GM19452 (cell line): ENCODE measurements around the gene PPP1CC.

Experiments
- ATAC-seq: cut with Tn5 transposase; IDR thresholded peaks from one replicate; pipeline ENCODE4 v1.9.1; 2021; ENCODE audit not compliant: unreplicated experiment

Gene PPP1CC

DNA sequence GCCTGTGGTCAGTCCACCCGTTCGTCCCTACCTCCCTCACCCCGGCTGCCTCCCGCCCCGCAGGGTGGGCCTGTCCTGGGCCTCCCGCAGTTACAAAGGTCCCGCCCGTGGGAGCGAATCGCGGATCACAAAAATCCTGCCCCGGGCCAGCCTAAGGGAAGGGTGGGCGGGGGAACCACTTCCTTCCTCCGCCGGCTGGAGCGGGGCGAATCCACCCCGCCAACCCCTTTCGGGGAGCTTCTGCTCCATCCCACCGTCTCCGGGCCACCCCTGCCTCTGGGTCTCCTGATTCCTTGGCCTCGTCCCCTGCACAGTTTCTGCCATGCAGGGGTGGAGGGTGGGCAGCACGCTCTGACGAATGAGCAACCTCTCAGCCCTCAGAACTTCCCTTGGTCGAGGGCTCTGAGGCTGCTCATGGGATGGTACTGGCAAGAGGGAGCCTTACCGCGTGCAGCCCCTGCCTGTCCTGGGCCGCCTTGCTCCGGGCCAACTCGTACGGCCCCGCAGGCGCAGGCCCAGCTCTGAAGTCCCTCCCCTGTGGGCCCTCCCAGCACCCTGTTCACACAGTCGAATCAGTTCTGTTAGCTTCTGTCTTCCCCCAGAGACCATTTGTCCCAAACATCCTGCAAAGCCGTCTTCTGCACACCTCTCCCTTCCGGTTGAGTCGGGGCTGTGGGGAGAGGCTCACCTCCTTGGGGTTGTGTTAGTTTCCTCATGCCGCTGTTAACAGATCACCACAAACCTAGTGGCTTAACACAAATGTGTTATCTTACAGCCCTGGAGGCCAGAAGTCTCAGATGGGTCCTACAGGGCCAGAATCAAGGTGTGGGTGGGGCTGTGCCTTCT is 53.2 kb downstream of the PPP1CC start:
- peak; percentile 55 for ATAC-seq

DNA sequence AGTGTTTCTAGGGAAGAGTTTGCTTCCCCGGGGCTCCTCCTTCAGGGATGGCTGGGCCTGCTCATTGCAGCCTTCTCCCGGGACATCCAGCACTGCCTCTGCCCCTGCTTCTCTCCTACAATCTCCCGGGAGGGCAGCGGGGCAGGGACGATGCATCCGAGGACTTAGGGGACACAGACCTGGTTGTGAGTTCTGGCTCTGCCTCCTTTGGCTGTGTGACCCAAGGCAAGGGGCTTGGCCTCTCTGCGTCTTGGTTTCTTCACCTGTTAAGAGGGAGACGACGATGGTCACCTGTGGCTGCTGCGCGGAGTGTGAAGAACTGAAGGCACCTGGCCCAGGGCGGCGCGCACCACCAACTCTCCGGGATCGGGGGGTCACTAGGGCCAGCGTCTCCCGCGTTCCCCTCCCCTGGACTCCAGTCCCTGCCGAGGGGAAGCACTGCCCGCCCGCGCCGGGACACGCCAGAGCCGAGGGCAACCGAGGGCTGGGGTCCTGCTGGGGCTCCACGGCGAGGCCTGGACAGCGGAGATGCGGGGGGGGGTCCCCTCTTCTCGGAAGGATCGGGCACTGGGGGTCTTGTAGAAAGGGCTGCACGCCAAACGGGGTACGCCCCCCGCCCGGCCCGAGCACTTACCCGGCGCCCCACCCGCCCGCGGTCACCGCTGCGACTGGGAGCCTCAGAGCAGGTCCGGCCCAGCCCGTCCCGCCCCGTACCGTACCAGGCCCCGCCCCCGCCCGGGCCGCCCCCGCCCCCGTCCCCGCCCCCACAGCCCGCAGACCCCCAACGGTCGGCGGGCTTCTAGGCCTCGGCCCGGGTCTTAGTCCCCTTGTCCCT is 54.0 kb downstream of the PPP1CC start, which contains the start of gene HVCN1:
TSS of gene HVCN1 (minus strand) at position 670 of the 835 bp plus-strand sequence. CDS start 5,870 bp downstream, outside the sequence.
- ATAC-seq: peak; percentile 20

DNA sequence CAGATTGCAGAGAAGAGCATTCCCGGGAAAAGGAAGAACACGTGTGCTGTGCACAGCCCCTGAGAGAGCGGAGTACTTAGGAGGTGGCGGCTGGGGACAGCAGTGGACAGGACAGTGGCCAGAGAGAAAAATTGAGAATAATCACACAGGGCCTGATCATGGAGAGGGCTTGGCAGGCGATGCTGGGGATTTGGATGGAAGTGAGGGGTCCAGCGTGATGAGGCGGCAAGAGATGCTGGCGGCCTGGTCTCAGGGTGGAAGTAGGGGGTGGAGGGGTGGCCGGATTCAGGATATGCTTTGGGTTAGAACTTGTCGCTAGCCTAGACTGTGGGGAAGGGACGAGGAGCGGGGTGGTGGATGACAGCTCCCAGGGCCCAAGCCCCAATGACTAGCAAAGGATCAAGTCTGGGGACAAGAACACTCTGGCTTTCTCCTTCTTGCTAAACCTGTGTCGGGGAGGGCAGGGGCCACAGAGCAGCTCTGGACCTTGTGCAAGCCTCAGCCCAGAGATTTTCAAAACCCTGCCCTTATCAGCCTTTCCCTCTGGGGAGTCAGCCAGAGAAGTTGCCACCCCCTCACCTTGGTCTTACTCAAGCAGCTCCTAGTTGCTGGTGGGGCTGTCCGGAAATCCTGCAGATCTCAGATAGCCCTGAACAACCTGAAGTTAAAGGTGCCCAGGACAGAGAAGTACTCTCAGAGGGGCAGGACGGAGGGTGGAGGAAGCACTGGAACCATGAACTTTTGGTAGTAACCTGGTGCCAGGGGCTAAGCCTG is 55.1 kb downstream of the PPP1CC start:
- no peak for ATAC-seq

DNA sequence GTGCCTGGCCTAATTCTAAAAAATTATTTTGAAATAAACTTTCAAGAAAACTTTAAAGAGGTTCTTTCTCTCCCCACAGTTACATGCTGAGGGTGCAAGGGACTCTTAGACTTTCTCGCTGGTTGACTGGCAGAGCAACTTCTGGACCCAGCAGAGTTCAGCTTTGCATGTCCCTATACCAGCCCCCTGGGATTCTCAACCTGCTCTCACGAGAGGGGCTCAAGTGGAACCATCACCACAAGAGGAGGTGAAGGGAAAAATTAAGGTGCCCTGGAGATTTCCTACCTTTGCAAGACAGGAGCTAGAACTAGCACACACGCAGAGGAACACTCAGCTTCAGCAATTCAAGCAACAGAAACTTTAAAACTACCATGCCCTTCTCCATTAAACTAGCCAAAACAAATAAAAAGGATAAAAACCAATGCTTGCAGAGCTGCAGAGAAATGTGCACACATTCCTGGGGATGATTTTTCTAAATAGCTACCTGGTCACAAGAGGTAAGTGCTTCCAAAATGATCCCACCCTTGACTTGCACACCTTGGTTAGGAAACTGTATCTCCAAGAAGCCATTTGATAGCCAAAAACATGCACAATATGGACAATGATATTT is 56.3 kb downstream of the PPP1CC start:
- ATAC-seq: no peak

DNA sequence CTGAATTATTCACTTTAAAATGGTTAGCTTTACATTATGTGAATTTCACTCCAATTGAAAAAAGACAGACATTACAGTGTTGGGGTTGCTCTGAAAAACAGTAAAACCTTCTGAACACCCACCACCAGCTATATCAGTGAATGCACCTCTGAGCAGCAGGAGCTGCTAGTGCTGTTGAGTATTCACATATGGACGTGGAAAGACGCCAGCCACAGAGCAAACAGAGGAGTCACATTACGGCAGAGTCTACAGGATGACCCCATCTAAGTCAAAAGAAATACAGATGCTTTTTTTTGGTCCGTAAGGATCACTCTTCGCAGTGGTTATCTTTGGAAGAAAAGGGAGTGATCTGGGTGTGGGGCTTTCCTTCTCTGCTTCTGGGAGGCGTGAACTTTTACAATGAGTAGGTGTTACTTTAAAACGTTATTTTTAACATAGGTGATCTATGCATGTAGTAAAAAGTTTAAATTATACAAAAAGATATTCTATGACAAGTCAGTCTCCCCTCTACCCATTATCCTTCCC is 58.3 kb downstream of the PPP1CC start:
- no peak for ATAC-seq

DNA sequence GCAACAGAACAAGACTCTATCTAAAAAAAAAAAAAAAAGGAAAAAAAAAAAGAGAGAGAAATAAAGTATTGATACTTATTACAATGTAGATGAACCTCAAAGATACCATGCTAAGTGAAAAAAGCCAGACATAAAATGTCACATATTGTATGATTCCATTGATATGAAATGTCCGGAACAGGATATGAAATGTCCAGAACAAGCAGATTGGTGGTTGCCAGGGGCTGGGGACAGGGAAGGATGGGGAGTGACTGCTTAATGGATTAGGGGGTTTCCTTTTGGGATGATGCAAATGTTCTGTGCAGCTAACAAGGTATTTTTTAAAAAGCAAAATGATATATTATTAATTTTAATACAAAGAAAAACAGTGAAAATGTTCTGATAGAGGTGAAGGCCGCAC is 58.8 kb downstream of the PPP1CC start:
- ATAC-seq: no peak

DNA sequence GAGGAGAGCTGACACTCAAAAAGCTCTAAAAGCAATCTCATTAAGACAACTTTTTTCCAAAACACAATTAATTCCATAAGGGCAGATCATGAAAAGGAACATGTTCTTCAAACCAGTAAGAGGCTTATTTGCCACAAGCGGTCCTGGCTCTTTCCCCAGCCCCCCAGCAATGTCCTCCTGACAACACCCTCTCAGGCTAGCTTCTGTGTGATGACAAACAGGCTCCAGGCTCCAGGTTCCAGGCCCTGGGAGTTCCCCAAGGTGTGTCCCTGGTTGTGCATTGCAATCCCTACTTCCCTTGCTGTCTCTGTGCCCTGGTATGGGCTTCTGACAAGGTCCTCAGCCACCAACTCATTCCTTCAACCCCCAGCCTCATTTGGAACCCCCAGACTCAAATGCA is 62.7 kb downstream of the PPP1CC start:
- no peak for ATAC-seq

DNA sequence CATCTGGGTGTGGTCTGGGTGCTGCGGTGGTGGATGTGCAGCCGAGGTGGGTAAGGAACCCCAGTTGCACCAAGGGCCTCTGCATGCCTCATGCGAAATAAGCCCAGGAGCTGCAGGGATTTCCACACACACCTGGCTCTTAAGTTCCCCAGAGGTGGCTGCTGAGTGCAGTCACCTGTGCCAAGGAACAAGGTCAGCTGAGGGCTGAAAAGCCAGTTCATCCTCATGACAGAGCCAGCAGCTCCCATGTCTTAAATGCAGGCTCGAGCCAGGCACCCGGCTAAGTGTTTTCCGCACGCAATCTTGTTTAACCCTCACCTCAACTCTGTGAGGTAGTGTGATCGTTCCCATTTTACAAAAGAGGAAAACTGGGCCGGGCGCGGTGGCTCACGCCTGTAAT is 63.5 kb downstream of the PPP1CC start:
- no peak for ATAC-seq

DNA sequence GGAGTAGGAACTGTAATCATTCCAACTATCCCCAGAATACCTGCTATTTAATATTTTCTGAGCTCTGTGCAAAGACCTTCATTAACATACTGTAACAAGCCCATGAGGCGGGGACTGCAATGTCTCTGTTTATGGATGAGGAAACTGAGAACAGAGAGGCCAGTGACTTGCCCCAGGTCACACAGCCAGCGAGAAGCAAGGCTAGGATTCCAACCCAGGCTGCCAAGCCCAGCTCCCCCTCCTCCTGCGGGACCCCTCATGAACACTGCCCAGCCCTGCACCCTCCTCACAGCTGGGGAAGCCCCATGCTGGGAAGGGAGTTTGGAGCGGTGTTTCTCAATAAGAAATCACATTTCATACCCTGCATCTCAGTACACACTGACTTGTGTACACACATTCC is 64.7 kb downstream of the PPP1CC start:
- no peak for ATAC-seq

DNA sequence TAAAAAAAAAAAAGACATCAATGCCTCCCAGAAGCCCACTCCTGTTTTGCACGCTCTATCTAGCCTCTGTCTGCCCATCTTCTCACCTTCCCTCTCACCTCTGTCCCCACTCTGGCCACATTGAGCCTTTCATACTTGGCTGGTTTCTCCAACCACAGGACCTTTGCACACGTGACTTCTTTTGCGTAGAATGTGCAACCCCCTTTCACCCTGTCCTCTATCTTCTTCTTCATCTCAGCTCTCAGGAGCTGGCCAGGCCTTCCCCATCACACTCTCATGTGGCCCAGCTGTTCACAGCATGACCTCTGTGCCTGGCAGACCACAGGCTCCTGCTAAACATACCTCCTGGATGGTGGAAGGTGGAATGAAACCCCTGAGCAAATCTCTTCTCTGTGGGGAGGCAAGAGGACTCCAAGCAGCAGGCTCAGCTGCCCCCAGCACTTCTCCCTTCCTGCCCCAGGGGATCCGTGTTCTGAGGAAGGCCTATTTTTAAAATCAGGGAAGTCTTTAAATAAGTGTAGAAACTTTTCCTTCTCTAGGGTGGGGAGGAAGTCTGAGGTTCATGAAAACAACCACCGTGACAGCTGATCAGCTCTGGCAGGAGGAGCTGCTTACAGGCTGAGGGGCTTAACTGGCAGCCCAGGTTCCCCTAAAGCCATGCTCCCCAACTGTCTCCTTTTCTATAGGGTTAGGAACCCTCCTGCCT is 65.3 kb downstream of the PPP1CC start:
- peak; percentile 73 for ATAC-seq

DNA sequence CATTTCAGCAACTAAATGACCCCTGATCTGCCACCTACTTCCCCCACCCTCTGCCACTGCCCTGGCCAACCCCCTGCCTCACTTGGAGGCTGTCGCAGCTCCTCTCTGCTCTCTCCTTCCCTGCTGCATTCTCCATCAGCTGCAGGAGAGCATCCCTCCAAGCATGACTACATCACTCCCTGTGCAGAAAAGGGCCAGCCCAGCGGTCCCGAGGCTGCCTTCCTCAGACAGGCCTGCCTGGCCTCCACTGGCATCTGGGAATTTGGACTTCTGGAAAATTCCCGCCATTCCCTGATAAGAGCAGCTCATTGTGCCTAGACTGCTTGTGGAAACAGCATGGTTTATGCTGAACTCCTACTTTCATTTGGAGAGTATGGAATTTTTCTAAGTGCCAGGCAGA is 66.5 kb downstream of the PPP1CC start:
- no peak for ATAC-seq

DNA sequence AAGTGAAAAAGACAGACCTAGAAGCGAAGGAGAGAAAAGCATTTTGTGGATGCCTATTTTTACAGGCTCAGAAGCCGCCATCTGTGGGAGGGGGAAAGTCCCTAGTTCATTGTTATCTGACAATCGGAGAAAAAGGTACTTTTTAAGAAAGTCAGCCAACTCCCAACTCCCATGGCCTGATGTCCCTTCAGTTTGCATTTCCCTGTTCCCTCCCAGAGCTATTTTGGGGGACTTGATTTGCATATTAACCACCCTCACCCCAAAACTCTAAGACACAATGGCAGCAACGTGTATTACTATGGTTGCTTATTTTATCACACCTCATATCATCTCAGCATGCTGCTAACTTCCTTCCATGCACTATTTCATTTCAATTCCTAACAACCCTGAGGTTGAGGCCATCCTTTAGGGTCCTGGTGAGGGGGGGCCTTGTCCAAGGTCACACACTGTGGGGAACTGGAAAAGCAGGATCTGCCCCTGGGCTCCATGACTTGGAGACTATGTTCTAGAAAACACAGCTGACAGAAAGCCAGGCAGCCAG is 72.5 kb downstream of the PPP1CC start:
- peak; percentile 37 for ATAC-seq
